ENCODE measurements around the gene WDR64.

Gene WDR64

GRCh38 chr1:241615043-241615974 is 36.8 kb upstream of the WDR64 start:
- in situ Hi-C loops (cut with HindIII; ENCODE audit: low sequenced_read_pairs) = loop anchor here (5.0 to 10.0 kb wide), 2 partner anchors 88 to 229 kb away; partner anchors contain the start of gene EXO1
- no peak for TF ChIP-seq CTCF (IDR thresholded peaks at IDR 0.05; ENCODE audit: low read depth, low read length, missing control alignments)
- no peak overlapping the region for H3K4me3 ChIP-seq (ENCODE audit: low read depth, low read length)
- DNase-seq (ENCODE audit: low read depth) = no peak

- no peak for TF ChIP-seq CTCF (IDR thresholded peaks at IDR 0.05; ENCODE audit: low read depth, low read length, missing control alignments)
- no peak for DNase-seq (ENCODE audit: low read depth)
- in situ Hi-C loops (cut with HindIII; ENCODE audit: low sequenced_read_pairs) = loop anchor here (5.0 to 10.0 kb wide), 2 partner anchors 90 to 227 kb away; partner anchors contain the start of gene EXO1
- H3K4me3 ChIP-seq (ENCODE audit: low read depth, low read length) = no peak overlapping the region
These were observed 34.7 kb upstream of the WDR64 start for GRCh38 chr1:241617426-241617825.

GRCh38 chr1:241622669-241623068 is 29.4 kb upstream of the WDR64 start:
- in situ Hi-C loops (cut with HindIII; ENCODE audit: low sequenced_read_pairs) = no loop called here
- no peak for DNase-seq (ENCODE audit: low read depth)
- H3K4me3 ChIP-seq (ENCODE audit: low read depth, low read length) = no peak overlapping the region
- no peak for TF ChIP-seq CTCF (IDR thresholded peaks at IDR 0.05; ENCODE audit: low read depth, low read length, missing control alignments)

- DNase-seq (ENCODE audit: low read depth) = no peak
- no peak overlapping the region for H3K4me3 ChIP-seq (ENCODE audit: low read depth, low read length)
- in situ Hi-C loops (cut with HindIII; ENCODE audit: low sequenced_read_pairs) = no loop called here
- TF ChIP-seq CTCF (IDR thresholded peaks at IDR 0.05; ENCODE audit: low read depth, low read length, missing control alignments) = no peak
These were observed 27.1 kb upstream of the WDR64 start for GRCh38 chr1:241624935-241625334.

- peak; percentile 76 for DNase-seq (ENCODE audit: low read depth)
- H3K4me3 ChIP-seq (ENCODE audit: low read depth, low read length) = no peak overlapping the region
- in situ Hi-C loops (cut with HindIII; ENCODE audit: low sequenced_read_pairs) = no loop called here
- peak; percentile 64 for TF ChIP-seq CTCF (IDR thresholded peaks at IDR 0.05; ENCODE audit: low read depth, low read length, missing control alignments)
These were observed 24.4 kb upstream of the WDR64 start for GRCh38 chr1:241627453-241628259.

- TF ChIP-seq CTCF (IDR thresholded peaks at IDR 0.05; ENCODE audit: low read depth, low read length, missing control alignments) = no peak
- no peak overlapping the region for H3K4me3 ChIP-seq (ENCODE audit: low read depth, low read length)
- no peak for DNase-seq (ENCODE audit: low read depth)
- in situ Hi-C loops (cut with HindIII; ENCODE audit: low sequenced_read_pairs) = no loop called here
These were observed 22.1 kb upstream of the WDR64 start for GRCh38 chr1:241630005-241630404.
